DOHH2 (cell line): ENCODE measurements around the gene PSEN2.

ENCODE experiments used
- H3F3A ChIP-seq: fragments of 200-600 bp; sonication (generic), shearing (Covaris generic); 2 replicates; pipeline ENCODE4 v1.6.0; 2016; ENCODE audit warnings: antibody characterized with exemption, mild to moderate bottlenecking; ENCODE audit not compliant: control insufficient read depth, insufficient read depth
- H3K27ac ChIP-seq: fragments of 200-600 bp; sonication (generic); 2 replicates; pipeline ENCODE4 v1.5.1; 2014; ENCODE audit warnings: low read depth, mild to moderate bottlenecking, low read length, moderate library complexity
- H3K27me3 ChIP-seq: fragments of 200-600 bp; sonication (generic); 2 replicates; pipeline ENCODE4 v1.6.1; 2014; ENCODE audit warnings: mild to moderate bottlenecking, low read length, mixed read lengths; ENCODE audit not compliant: control insufficient read depth
- H3K36me3 ChIP-seq: fragments of 200-600 bp; sonication (generic); 2 replicates; pipeline ENCODE4 v1.6.1; 2014; ENCODE audit warnings: mild to moderate bottlenecking, low read length, moderate library complexity, mixed read lengths; ENCODE audit not compliant: control insufficient read depth
- H3K4me1 ChIP-seq: fragments of 200-600 bp; sonication (generic); 2 replicates; pipeline ENCODE4 v1.6.1; 2014; ENCODE audit warnings: mild to moderate bottlenecking, low read length, mixed read lengths; ENCODE audit not compliant: control insufficient read depth
- H3K4me2 ChIP-seq: fragments of 200-600 bp; sonication (generic); 2 replicates; pipeline ENCODE4 v1.6.0; 2014; ENCODE audit warnings: mild to moderate bottlenecking, low read length, moderate library complexity
- H3K4me3 ChIP-seq: fragments of 200-600 bp; sonication (generic); 2 replicates; pipeline ENCODE4 v1.5.1; 2014; ENCODE audit warnings: mild to moderate bottlenecking, low read length, mixed read lengths
- H3K79me2 ChIP-seq: fragments of 200-600 bp; sonication (generic); 2 replicates; pipeline ENCODE4 v1.6.1; 2014; ENCODE audit warnings: mild to moderate bottlenecking, low read length, mixed read lengths; ENCODE audit not compliant: control insufficient read depth
- H3K9me2 ChIP-seq: fragments of 200-600 bp; sonication (generic); replicated peaks from 2 replicates; pipeline ENCODE4 v1.6.1; 2014; ENCODE audit warnings: mild to moderate bottlenecking, low read length, mixed read lengths; ENCODE audit not compliant: control insufficient read depth
- H3K9me3 ChIP-seq: fragments of 200-600 bp; sonication (generic); 2 replicates; pipeline ENCODE4 v1.6.1; 2014; ENCODE audit warnings: antibody characterized with exemption, low read length, mixed read lengths; ENCODE audit not compliant: control insufficient read depth, insufficient read depth
- H4K20me1 ChIP-seq: fragments of 200-600 bp; sonication (generic); 2 replicates; pipeline ENCODE4 v1.6.0; 2014; ENCODE audit warnings: low read depth, mild to moderate bottlenecking, antibody characterized with exemption, low read length, moderate library complexity; ENCODE audit not compliant: control insufficient read depth, insufficient read depth
- EZH2phosphoT487 ChIP-seq: fragments of 200-600 bp; sonication (generic); IDR thresholded peaks from 2 replicates; pipeline ENCODE4 v1.6.1; 2017; ENCODE audit warnings: borderline replicate concordance, mild to moderate bottlenecking, antibody characterized with exemption, low read length, moderate library complexity, mixed read lengths
- TF ChIP-seq, protein P1 (sequence below): fragments of 200-600 bp; sonication (generic); IDR thresholded peaks from one replicate; pipeline ENCODE4 v1.5.1; 2014; ENCODE audit warnings: antibody characterized with exemption, mild to moderate bottlenecking, low read depth, low read length; ENCODE audit not compliant: poor library complexity, severe bottlenecking

The PSEN2 gene

GRCh38 chr1:226823643-226824042 lies 46.8 kb upstream of the PSEN2 start:
- Histone ChIP-seq H3K36me3 (no peaks in the 10 kb centered on the region), H3K27ac (no peak overlapping the region), H3F3A (no peaks in the 10 kb centered on the region), H4K20me1 (no peaks in the 10 kb centered on the region), H3K4me2 (peak overlapping the region; percentile 40), H3K4me3 (no peak overlapping the region), H3K9me2 (no peaks in the 10 kb centered on the region), H3K4me1 (peaks cover 56% of the 10 kb centered on the region), H3K27me3 (no peaks in the 10 kb centered on the region), H3K9me3 (no peaks in the 10 kb centered on the region), H3K79me2 (no peaks in the 10 kb centered on the region)
- TF ChIP-seq, protein P1, sequence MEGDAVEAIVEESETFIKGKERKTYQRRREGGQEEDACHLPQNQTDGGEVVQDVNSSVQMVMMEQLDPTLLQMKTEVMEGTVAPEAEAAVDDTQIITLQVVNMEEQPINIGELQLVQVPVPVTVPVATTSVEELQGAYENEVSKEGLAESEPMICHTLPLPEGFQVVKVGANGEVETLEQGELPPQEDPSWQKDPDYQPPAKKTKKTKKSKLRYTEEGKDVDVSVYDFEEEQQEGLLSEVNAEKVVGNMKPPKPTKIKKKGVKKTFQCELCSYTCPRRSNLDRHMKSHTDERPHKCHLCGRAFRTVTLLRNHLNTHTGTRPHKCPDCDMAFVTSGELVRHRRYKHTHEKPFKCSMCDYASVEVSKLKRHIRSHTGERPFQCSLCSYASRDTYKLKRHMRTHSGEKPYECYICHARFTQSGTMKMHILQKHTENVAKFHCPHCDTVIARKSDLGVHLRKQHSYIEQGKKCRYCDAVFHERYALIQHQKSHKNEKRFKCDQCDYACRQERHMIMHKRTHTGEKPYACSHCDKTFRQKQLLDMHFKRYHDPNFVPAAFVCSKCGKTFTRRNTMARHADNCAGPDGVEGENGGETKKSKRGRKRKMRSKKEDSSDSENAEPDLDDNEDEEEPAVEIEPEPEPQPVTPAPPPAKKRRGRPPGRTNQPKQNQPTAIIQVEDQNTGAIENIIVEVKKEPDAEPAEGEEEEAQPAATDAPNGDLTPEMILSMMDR: no peak
- TF ChIP-seq EZH2phosphoT487: no peak

DNA sequence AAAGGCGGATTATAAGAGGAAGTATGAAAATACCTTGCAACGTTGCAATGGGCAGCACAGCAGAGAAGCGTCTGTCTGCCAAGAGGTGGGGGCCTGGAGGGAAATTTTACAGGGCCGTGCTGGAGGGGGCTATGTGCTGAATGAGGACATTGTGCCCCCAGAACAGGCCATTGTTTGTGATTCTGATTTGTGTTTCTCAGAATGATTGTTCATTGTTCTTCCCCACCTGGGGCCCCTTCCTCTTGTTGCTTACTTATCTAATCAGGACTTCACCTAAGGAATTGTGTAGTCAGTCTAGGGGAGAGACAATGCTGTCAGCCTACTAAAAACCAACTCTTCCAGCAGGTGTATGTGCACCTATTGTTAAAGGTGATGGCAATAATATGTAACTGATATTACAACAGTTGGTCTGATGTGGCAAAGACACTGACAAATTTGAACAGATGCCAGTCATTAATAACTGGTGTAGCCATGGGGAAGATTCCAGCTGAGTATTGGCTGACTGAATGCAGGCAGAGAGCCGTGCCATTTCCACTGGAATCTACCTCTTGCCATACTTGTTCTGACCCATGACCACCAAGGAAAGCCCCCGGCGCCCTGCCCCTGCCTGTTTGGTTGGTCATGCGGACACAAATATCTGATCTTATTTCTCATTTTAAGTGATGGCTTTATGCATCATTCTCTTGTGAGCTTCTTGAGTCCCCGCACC lies 45.2 kb upstream of the PSEN2 start:
- no peaks in the 10 kb centered on the region for H4K20me1 ChIP-seq
- no peaks in the 10 kb centered on the region for H3K9me2 ChIP-seq
- H3K36me3 ChIP-seq: no peaks in the 10 kb centered on the region
- no peaks in the 10 kb centered on the region for H3K9me3 ChIP-seq
- H3F3A ChIP-seq: no peaks in the 10 kb centered on the region
- H3K4me2 ChIP-seq: peak overlapping the region; percentile 40
- H3K79me2 ChIP-seq: no peaks in the 10 kb centered on the region
- peaks cover 56% of the 10 kb centered on the region for H3K4me1 ChIP-seq
- TF ChIP-seq, protein P1: no peak
- TF ChIP-seq EZH2phosphoT487: no peak
- H3K27me3 ChIP-seq: peaks cover 3% of the 10 kb centered on the region; the same call in 1 of the 2 replicates
- H3K4me3 ChIP-seq: no peak overlapping the region
- no peak overlapping the region for H3K27ac ChIP-seq

- peaks cover 56% of the 10 kb centered on the region for H3K4me1 ChIP-seq
- no peak overlapping the region for H3K4me2 ChIP-seq
- no peaks in the 10 kb centered on the region for H3K9me3 ChIP-seq
Measured at GRCh38 chr1:226825746-226826100, 44.7 kb upstream of the PSEN2 start.

More at GRCh38 chr1:226825746-226826100, 44.7 kb upstream of the PSEN2 start:
- Histone ChIP-seq H3K9me2 (no peaks in the 10 kb centered on the region), H3K27ac (no peak overlapping the region), H3K27me3 (peaks cover 3% of the 10 kb centered on the region; the same call in 1 of the 2 replicates), H4K20me1 (no peaks in the 10 kb centered on the region), H3K36me3 (no peaks in the 10 kb centered on the region), H3K4me3 (no peak overlapping the region), H3F3A (no peaks in the 10 kb centered on the region), H3K79me2 (no peaks in the 10 kb centered on the region)
- TF ChIP-seq, protein P1: no peak
- TF ChIP-seq EZH2phosphoT487: no peak
